ENCODE measurements around the gene NABP2.

- TF ChIP-seq MAX (IDR thresholded peaks at IDR 0.05; ENCODE audit: insufficient read depth, insufficient read length) (no peak), CTCF (IDR thresholded peaks at IDR 0.05; ENCODE audit: extremely low read depth in 1 of 2, insufficient read depth in 1 of 2, low read depth in 1 of 2, low read length in 2 of 2) (no peak), POLR2AphosphoS5 (IDR thresholded peaks at IDR 0.05; ENCODE audit: insufficient read depth, low read depth, low read length) (no peak), POLR2A (IDR thresholded peaks at IDR 0.05; ENCODE audit: low read depth, low read length) (no peak), GATA2 (IDR thresholded peaks at IDR 0.05; ENCODE audit: insufficient read depth, insufficient read length, low read depth, low read length) (no peak), JUN (IDR thresholded peaks at IDR 0.05; ENCODE audit: borderline replicate concordance, insufficient read depth, insufficient read length, low read depth) (no peak)
These were observed 4.9 kb downstream of the NABP2 start for GRCh38 chr12:56229082-56229481.

All from endothelial cell of umbilical vein (primary cell).